ENCODE results near the gene RPS25.
"Not testable (repeated sequence)": the region's sequence is repeated elsewhere in the genome, so short reads cannot be mapped to it uniquely, and the experiment has no call there.

RPS25 gene

GRCh38 chr11:118969508-118969907 is 48.6 kb downstream of the RPS25 start:
- not testable (repeated sequence) for H3K9me3 Mint-ChIP-seq; ATAC-seq (replicated peaks; ENCODE audit: extremely low read depth, poor library complexity, severe bottlenecking); H3K36me3 Mint-ChIP-seq (ENCODE audit: insufficient read depth); H3K4me1 Mint-ChIP-seq; DNase-seq (ENCODE audit: low spot score in 2 of 2); H3K4me3 Mint-ChIP-seq; H3K27ac Mint-ChIP-seq (ENCODE audit: low read depth)
- H3K27me3 Mint-ChIP-seq = peaks cover 27% of the 10 kb centered on the region

All from central memory CD8-positive, alpha-beta T cell (primary cell).